Peyer's patch (tissue), 4 donors: ENCODE data around the gene SUGCT. TPM values are rescaled to one million over a fixed set of nuclear protein-coding genes. Genes with fewer than 3 reads are reported as not detected.
A peak's percentile ranks its signal among the peaks of the same experiment; 100 is the strongest.

Experiments used
- DNase-seq, 3 donors: peaks; one replicate each; pipeline ENCODE4 v3.0.0-alpha.2; 2017 to 2019
- H3K27ac ChIP-seq, 4 donors: fragments of 200-600 bp; sonication (generic); one replicate each; pipeline ENCODE4 v1.5.1; 2016 to 2019
- H3K27me3 ChIP-seq, 2 donors: fragments of 200-600 bp; sonication (generic); one replicate each; pipeline ENCODE4 v1.5.1; 2019
- H3K36me3 ChIP-seq, 3 donors: fragments of 200-600 bp; sonication (generic); one replicate each; pipeline ENCODE4 v1.5.1; 2016 to 2019
- H3K4me1 ChIP-seq, 4 donors: fragments of 200-600 bp; sonication (generic); one replicate each; pipeline ENCODE4 v1.5.1; 2016 to 2019
- H3K4me3 ChIP-seq, 4 donors: fragments of 200-600 bp; sonication (generic); 1 replicate in 3 of 4; 2 replicates in 1 of 4; pipeline ENCODE4 v1.5.1; 2016 to 2019; ENCODE audit warnings: mild to moderate bottlenecking in 1 of 4
- H3K9me3 ChIP-seq, 4 donors: fragments of 200-600 bp; sonication (generic); one replicate each; pipeline ENCODE4 v1.5.1; 2016 to 2019; ENCODE audit warnings: mild to moderate bottlenecking in 1 of 4
- POLR2A ChIP-seq, 2 donors: fragments of 450-650 bp; IDR thresholded peaks; one replicate each; pipeline ENCODE4 v1.5.1; 2017; ENCODE audit warnings: antibody characterized with exemption in 2 of 2, mild to moderate bottlenecking in 2 of 2, moderate library complexity in 2 of 2
- total RNA-seq, 4 donors: library from RNA; depleted of rRNA; stranded (reverse); fragments of >200 nt; gene quantifications; one replicate each; pipeline ENCODE4 v1.1.0, GENCODE V29; 2016
- TF ChIP-seq, protein P1 (sequence below), 6 experiments: fragments of 450-650 bp in 4 of 6; fragments of 200-600 bp in 2 of 6; sonication (generic) in 1 of 6; IDR thresholded peaks; one replicate each; pipeline ENCODE4 v1.5.1; 2017 to 2019; ENCODE audit warnings: antibody characterized with exemption in 6 of 6, mild to moderate bottlenecking in 3 of 6, moderate library complexity in 1 of 6

Gene SUGCT
- 1 to 10 TPM in 3 of 4 donors, not detected in 1; 6.4 to 8.9 (median 8.3) TPM for total RNA-seq

- DNase-seq = peak; percentile 83 to 92 (median 91)
- Histone ChIP-seq H3K4me3 (peak within 1 kb of the TSS; percentile 82 to 92 (median 85)), H3K9me3 (no peaks in the 10 kb centered on the region), H3K36me3 (no peaks in the 10 kb centered on the region), H3K27me3 (no peaks in the 10 kb centered on the region), H3K4me1 (peaks cover 0 to 25% (median 2%) of the 10 kb centered on the region in 4 donors), H3K27ac (peak within 1 kb of the TSS; percentile 82 to 91 (median 88))
- TF ChIP-seq, protein P1, sequence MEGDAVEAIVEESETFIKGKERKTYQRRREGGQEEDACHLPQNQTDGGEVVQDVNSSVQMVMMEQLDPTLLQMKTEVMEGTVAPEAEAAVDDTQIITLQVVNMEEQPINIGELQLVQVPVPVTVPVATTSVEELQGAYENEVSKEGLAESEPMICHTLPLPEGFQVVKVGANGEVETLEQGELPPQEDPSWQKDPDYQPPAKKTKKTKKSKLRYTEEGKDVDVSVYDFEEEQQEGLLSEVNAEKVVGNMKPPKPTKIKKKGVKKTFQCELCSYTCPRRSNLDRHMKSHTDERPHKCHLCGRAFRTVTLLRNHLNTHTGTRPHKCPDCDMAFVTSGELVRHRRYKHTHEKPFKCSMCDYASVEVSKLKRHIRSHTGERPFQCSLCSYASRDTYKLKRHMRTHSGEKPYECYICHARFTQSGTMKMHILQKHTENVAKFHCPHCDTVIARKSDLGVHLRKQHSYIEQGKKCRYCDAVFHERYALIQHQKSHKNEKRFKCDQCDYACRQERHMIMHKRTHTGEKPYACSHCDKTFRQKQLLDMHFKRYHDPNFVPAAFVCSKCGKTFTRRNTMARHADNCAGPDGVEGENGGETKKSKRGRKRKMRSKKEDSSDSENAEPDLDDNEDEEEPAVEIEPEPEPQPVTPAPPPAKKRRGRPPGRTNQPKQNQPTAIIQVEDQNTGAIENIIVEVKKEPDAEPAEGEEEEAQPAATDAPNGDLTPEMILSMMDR (IDR thresholded peaks at IDR 0.05) = peak; percentile 70 to 100 (median 96)
- peak; percentile 63 to 72 for TF ChIP-seq POLR2A (IDR thresholded peaks at IDR 0.05)
Observed at GRCh38 chr7:40134428-40135316, at the start of gene SUGCT, which contains the start of gene MPLKIP. Gene SUGCT, plus strand, starts transcription at chr7:40135005. Gene MPLKIP, minus strand, starts transcription at chr7:40134622. Its CDS starts 55 bp downstream, at chr7:40134567.

DNA sequence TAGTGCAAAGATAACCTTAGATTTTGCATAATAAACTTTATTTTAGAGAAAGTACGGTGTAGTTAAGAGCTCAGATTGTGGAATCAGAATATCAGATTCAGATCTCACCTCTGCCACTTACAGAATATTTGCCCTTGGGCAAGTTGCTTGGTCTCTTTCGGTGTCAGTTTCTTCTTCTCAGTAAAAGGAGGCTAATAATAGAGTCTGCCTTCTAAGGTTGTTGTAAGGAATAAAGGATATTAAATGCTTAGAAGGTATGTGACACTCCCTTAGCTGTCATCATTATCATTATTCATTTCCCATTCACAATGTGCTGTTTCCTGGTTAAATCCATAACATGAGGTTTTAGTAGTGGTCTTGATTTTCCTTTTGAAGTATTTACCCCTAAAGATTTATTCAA, 42.6 kb upstream of the SUGCT start:
- no peak for DNase-seq
- Histone ChIP-seq H3K9me3 (no peaks in the 10 kb centered on the region), H3K4me1 (no peaks in the 10 kb centered on the region), H3K27me3 (no peaks in the 10 kb centered on the region), H3K27ac (no peak overlapping the region), H3K36me3 (peaks cover 0 to 75% (median 0%) of the 10 kb centered on the region in 3 donors), H3K4me3 (no peak overlapping the region)
- TF ChIP-seq, protein P1 (IDR thresholded peaks at IDR 0.05) = no peak
- TF ChIP-seq POLR2A (IDR thresholded peaks at IDR 0.05) = no peak

DNA sequence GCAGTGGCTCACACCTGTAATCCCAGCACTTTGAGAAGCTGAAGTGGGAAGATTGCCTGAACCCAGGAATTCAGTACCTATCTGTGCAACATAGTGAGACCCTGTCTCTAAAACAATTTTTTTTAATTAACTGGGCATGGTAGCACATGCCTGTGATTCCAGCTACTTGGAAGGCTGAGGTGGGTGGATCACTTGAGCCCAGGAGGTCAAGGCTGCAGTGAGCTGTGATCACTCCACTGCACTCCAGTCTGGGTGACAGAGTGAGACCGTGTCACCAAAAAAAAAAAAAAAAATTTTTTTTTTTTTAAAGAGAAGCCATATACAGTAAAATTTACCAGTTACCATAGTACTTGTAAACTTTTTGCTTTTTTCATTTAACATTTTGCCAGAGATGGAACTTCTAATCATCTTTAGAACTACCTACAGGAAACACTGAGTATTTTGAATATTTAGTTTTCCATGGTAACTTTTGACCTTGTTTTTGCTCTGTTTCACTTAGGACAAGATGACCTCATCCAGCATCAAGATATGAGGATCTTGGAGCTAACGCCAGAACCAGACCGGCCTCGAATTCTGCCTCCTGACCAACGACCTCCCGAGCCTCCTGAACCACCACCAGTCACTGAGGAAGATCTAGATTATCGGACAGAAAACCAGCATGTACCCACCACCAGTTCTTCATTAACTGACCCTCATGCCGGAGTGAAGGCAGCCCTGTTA, 41.0 kb upstream of the SUGCT start:
- Histone ChIP-seq H3K4me1 (no peaks in the 10 kb centered on the region), H3K27ac (no peak overlapping the region), H3K4me3 (no peak overlapping the region), H3K9me3 (no peaks in the 10 kb centered on the region), H3K36me3 (peaks cover 0 to 61% (median 0%) of the 10 kb centered on the region in 3 donors), H3K27me3 (no peaks in the 10 kb centered on the region)
- TF ChIP-seq, protein P1 (IDR thresholded peaks at IDR 0.05) = no peak
- no peak for TF ChIP-seq POLR2A (IDR thresholded peaks at IDR 0.05)
- DNase-seq = no peak

DNA sequence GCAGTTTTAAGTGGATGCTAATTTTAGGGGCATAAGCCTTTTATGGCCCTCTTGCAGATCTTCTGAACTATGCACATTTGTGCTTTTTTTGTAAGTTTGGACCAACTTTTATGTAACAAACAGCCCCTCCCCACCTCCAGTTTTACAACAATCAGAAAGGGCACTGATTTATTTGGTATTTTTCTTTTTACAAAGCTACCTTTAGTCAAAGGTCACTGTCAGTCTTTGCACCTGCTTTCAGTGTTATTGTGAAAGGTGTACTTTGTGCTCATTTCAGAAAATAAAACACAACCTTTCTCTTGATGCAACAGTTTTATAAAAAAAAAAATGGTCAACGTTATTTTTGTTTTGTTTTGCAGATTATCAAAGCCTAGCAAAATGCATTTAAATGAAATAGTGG, 39.6 kb upstream of the SUGCT start:
- H3K27ac ChIP-seq = no peak overlapping the region
- no peaks in the 10 kb centered on the region for H3K4me1 ChIP-seq
- no peaks in the 10 kb centered on the region for H3K27me3 ChIP-seq
- H3K4me3 ChIP-seq = no peak overlapping the region
- DNase-seq = no peak
- no peak for TF ChIP-seq POLR2A (IDR thresholded peaks at IDR 0.05)
- TF ChIP-seq, protein P1 (IDR thresholded peaks at IDR 0.05) = no peak
- no peaks in the 10 kb centered on the region for H3K9me3 ChIP-seq
- peaks cover 0 to 48% (median 0%) of the 10 kb centered on the region in 3 donors for H3K36me3 ChIP-seq

DNA sequence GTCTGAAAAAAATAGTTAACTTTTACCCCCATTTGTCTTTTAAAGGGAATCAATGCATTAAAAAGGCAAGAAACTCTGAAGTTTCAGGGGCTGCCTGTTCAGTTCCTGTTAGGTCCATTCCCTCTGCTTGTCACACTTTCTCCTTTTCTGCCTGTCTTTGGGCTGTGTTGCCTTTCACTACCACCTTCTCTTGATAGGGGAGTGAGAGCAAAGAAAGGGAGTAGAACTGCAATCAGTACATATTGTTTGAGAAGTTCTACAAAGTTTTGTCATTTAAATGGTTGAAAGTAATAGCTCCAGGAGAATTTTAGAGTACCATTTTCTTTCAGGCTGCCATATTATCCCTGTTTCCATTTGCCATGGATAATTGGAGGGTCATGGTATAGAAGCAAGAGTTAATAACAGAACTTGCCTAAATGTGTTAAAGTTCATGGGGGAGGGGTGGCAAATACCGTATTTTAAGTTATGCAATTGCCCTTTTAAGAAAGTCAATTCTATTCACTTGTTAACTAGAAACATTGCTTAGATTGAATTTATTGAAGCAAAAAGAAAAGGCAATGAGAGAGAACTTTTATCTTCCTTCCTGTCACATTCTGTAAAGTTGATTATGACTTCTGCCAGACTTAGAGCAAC, 39.0 kb upstream of the SUGCT start:
- TF ChIP-seq, protein P1 (IDR thresholded peaks at IDR 0.05) = no peak
- no peak for TF ChIP-seq POLR2A (IDR thresholded peaks at IDR 0.05)
- no peak for DNase-seq
- H3K27me3 ChIP-seq = no peaks in the 10 kb centered on the region
- no peaks in the 10 kb centered on the region for H3K9me3 ChIP-seq
- H3K4me1 ChIP-seq = no peaks in the 10 kb centered on the region
- H3K4me3 ChIP-seq = no peak overlapping the region
- no peak overlapping the region for H3K27ac ChIP-seq
- H3K36me3 ChIP-seq = peaks cover 0 to 42% (median 0%) of the 10 kb centered on the region in 3 donors
